Suprapubic skin (tissue), 3 donors: Measurements from ENCODE around the gene F2RL3.

ENCODE experiments used
- CTCF ChIP-seq, 2 donors: fragments of 200-600 bp in 1 of 2; fragments of 450-650 bp in 1 of 2; sonication (generic) in 1 of 2; IDR thresholded peaks; one replicate each; pipeline ENCODE4 v1.5.1; 2016 to 2019; ENCODE audit warnings: antibody characterized with exemption in 2 of 2, mild to moderate bottlenecking in 1 of 2, moderate library complexity in 1 of 2
- EP300 ChIP-seq: sonication (generic); formaldehyde crosslinking; IDR thresholded peaks from one replicate; pipeline ENCODE4 v1.6.1; 2017; ENCODE audit warnings: antibody characterized with exemption

GRCh38 chr19:16887353-16888265 lies 1.2 kb upstream of the F2RL3 start:
- no peak for TF ChIP-seq CTCF (IDR thresholded peaks at IDR 0.05)
- no peak for TF ChIP-seq EP300
